ENCODE measurements around the gene OR52I1.
A peak's percentile ranks its signal among the peaks of the same experiment; 100 is the strongest.

OR52I1 gene

DNA sequence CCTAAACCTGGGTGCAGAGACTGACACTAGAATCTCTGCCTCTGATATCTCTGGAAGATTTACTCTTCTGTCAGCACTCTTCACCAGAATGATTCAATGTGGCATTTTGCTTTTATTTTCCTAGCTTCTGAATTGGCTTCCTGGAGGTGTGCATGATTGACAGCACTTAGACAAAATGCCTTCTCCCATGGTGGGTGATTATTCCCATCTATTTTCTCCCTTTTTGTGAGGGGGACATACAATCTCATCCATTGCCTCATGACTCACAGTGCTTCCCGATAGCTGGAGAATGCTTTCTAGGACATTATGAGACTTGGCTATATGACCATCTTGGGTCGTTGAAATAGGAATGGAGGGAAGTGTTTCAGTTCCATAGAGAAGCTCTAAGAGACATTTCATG is 18.1 kb downstream of the OR52I1 start:
- DNase-seq (ENCODE audit: low read depth) = no peak

DNA sequence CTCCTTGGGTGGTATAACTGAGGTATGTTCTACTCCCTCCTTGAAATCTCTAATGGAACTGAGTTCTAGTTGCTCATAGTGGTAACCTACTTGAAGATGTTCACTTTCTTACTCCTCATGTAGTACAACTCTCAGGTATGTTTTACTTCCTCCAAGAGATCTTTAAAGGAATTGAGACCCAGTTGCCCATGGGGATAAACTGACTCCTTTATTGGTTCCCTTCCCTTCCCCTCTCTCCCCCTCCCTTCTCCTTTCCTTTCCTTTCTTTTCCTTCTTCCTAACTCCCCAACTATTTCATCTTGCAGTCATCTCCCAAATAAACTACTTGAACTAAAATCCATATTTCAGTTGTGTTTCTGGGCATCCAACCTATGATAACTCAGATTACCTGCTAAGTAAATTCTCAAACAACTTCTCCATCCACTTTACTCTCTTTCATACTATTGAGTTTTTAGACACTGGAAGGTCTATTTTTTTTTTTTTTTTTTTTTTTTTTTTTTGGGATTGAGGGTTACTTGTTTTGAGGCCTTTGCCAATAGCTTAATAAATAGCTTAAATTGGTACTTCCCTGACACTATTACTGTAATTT is 22.1 kb downstream of the OR52I1 start:
- no peak for DNase-seq (ENCODE audit: low read depth)

DNA sequence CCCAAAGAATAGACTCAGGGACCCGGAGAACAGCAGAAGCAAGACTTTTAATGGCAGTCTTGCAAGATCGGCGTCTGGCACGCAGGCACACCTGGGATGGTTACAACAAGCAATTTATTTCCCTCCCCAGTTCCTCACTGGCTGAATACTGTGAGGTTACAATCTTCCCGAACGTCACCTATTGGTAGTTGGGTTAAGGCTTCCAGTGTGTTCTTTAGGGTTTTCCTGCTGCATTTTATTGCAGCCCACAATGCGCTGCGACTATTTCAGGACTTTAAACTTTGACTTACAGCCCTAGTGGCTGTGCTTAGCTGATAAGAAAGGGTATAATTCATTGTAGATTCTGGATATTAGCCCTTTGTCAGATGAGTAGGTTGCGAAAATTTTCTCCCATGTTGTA is 25.7 kb downstream of the OR52I1 start:
- no peak for DNase-seq (ENCODE audit: low read depth)

DNA sequence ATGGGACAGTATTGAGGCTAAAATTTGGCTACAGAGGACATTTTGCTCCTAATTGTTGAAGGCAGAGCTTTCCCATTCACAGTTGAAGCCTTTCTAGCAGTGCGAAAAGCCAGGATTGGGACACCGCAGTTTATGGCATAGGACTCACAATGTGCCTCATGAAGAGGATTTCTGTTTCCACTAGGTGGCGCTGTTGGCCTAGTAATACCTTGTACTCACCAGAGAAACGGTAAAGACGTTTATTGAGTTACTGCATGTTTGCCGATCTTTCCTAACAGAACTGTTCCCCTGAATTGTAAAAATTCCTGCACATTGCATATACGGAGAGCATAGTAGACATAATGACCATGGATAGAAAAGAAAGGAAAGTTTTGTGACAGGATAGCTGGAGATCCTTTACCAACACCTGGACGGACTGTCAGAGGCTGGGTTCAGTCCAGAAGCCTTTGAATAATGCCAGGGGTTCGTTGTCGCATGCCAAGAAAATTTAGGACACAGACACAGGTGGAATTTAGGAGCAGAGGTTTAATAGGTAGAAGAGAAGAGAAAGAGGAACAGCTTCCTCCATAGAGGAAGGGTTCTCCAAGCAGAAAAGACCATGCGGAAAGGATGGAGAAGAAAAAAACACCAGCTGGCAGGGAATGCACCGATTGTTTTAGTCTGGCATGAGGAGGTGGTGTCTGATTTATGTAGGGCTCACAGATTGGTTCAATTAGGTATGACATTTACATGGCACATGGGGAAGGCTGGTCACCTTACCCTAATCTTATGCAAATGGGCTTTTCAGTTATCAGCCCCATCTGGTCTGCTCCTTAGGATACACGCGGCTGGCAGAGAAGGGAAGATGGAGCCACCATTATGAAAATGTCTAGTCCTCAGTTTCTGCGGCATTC is 32.6 kb downstream of the OR52I1 start:
- no peak for DNase-seq (ENCODE audit: low read depth)

DNA sequence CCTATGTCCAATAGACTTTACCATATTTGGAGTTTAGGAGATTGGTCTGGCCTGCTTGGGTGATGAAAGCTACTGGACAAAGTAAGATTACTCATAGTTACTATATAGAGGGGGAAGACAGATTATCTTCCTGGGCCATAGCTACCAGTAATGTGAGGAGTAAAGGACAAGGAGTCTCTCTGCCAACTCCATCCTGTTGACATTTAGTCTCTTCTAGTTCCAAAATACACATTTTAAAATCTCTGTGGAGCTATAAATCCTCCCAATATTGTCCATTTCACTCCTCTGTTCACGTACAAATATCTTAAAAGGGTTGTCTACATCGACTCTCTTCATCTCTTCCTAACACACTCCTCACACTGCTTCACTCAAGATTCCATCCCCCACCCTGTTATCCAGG is 42.3 kb downstream of the OR52I1 start:
- no peak for DNase-seq (ENCODE audit: low read depth)

DNA sequence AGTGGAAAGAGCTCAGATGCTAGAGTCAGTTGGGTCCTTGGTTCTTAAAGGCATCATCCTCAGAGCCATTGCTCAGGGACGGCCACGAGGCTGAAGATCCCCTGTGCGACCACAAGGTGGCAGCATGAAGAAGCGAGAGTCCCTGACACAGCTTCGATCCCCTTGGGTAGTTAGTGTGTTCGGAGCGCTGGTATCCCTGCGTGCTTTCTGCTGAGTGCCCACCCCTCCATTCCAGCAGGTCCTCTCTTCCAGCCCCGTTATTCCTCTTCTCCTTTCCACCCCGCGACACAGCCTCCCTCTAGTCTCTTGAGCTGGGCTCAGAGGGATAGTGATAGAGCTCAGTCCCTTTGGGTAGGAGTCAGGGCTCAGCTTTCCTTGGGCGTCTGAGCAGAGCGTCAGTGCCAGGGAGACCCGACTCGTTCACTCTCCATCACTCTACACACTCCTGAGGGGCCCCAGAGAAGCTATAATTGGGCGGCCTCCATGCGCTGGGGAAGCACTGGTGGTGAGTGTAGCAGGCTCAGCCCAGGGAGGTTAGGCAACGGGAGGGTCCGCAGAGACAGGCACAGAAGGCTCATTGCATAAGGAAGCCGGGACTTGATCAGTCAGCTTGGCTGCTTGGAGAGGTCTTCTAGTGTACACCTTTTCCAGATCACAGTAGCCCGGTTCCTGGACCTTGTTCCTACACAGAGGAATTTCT is 43.3 kb downstream of the OR52I1 start, which contains the start of gene OR51D1:
OR51D1 (plus strand) TSS at position 516 of the 700 bp plus-strand sequence. CDS start 2,314 bp downstream, outside the sequence.
- peak; percentile 44 for DNase-seq (ENCODE audit: low read depth)

DNA sequence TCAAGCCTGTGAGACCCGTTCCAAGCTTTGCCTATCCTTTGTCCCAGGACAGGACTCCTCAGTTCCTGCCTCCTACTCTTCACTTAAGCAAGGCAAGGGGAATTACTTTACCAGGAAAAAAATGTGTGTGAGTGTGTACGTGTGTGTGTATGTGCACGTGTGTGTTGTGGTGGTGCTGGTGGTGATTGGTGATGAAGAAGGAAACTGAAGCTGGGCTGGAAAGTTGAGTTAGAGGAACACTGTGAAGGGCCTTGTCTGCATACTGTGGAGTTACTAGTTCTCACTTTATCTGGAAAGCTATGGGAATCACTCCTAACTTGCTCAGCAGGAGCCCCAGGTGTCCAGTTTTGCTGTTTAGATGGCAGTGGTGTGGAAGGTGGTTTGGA is 43.8 kb downstream of the OR52I1 start:
- DNase-seq (ENCODE audit: low read depth) = no peak

DNA sequence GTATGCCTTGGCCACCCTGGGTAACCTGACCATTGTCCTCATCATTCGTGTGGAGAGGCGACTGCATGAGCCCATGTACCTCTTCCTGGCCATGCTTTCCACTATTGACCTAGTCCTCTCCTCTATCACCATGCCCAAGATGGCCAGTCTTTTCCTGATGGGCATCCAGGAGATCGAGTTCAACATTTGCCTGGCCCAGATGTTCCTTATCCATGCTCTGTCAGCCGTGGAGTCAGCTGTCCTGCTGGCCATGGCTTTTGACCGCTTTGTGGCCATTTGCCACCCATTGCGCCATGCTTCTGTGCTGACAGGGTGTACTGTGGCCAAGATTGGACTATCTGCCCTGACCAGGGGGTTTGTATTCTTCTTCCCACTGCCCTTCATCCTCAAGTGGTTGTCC is 46.1 kb downstream of the OR52I1 start:
- DNase-seq (ENCODE audit: low read depth) = no peak

DNA sequence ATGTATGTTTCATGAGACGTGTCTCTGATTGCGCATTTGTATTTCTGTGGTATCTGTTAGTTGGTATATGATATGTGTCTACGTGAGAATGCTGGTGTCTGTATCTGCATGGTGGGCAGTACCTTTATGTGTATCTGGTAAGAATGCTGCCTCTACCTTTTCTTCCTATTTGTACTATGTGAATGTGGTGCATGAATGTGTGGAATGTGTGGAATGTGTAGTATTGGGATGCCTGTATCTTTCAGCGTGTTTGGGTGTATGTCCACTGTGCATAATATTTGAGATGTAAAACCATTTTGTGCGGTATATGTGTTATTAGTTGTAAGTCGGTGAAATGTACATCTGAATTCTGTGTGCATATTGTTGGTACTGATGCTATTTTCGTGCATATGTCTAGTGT is 47.7 kb downstream of the OR52I1 start:
- no peak for DNase-seq (ENCODE audit: low read depth)

DNA sequence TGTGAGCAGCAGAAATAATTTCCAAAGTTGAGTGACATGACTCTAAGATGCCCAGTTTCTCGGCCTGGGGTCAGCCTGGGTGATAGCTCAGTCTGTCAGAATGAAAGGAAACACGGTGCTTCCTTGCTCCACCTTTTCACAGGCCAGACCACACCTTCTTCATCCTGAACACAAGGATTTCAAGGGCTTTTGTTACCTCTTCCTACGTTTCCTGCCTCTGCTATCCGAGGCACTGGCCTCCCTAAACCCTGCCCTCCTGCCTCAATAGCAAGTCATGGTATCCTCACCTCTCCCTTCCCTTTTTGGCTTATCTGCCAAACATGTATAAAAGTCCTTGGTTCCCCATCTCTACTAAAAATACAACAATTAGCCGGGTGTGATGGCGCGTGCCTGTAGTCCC is 48.2 kb downstream of the OR52I1 start:
- DNase-seq (ENCODE audit: low read depth) = no peak

DNA sequence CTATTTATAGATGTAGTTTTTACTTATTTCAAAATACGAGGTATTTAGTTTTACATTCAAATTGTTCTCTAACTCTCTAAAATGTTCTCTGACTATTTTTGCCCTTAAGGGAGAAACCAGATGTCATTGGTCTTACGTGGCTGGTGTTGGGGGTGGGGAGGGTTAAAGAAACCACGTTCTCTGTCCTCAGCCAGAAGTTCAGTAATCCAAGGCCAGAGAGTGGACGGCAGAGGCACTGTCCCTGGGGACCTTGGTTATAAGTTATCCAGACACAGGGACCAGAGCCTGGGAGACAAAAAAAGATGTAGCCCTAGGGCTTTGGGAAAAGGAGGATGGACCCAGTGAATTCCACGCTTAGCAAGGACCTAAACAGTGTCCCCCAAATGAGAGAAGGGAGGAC is 49.2 kb downstream of the OR52I1 start:
- no peak for DNase-seq (ENCODE audit: low read depth)

DNA sequence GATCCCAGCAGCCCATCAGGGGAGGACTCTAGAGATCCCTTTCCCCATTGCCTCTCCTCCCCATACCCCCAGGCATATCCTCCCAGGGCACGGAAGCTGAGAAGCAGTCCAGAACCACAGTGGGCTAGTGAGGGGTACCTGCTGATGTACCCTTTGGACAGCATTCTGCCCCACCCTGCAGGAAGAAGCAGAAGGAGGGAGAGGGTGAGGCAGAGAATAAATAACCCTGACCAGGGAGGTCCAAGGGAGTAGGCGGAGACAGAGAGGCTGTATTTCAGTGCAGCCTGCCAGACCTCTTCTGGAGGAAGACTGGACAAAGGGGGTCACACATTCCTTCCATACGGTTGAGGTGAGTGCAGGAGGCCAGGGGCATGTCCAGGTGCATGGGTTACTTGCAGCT is 49.8 kb downstream of the OR52I1 start, which contains the start of gene OR51E1:
OR51E1 (plus strand) TSS at position 301 of the 400 bp plus-strand sequence. CDS start 8,545 bp downstream, outside the sequence.
- DNase-seq (ENCODE audit: low read depth) = no peak

DNA sequence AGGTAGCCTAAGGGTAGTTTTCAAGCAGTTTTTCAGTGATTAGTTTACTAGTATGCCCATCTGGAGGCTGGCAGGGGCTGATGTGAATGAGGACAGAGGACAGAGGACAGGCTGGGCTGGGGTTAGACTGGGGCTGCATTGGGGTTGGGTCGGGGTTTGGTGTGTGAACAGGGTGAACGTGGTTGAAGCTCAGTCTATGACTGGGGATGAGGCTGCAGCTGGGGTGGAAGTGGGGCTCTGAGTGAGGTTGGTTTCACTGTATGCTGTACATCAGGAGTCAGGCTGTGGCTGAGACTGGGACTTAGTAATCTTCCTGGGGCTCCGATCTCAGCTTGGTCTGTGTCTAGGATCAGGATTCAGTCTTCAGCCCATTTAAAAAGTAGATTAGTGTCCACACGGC is 50.4 kb downstream of the OR52I1 start:
- DNase-seq (ENCODE audit: low read depth) = no peak
